Upper lobe of right lung (tissue), 1 donor: ENCODE results near the gene MBNL2. TPM values are rescaled to one million over a fixed set of nuclear protein-coding genes. Genes with fewer than 3 reads are reported as not detected.

Experiments
- ATAC-seq: fragments of 200-7000 bp; cut with Tn5 transposase; one replicate; pipeline ENCODE4 v1.9.1; 2020; ENCODE audit warnings: mild to moderate bottlenecking, moderate library complexity
- DNase-seq: peaks from one replicate; pipeline ENCODE4 v3.0.0-alpha.2; 2020
- H3K27ac ChIP-seq: fragments of 200-600 bp; one replicate; pipeline ENCODE4 v1.8.0; 2022
- H3K27me3 ChIP-seq: fragments of 200-600 bp; one replicate; pipeline ENCODE4 v1.8.0; 2022; ENCODE audit warnings: mild to moderate bottlenecking
- H3K36me3 ChIP-seq: fragments of 200-600 bp; one replicate; pipeline ENCODE4 v1.8.0; 2022
- H3K4me1 ChIP-seq: fragments of 200-600 bp; one replicate; pipeline ENCODE4 v1.8.0; 2022
- H3K4me3 ChIP-seq: fragments of 200-600 bp; one replicate; pipeline ENCODE4 v1.8.0; 2022; ENCODE audit warnings: mild to moderate bottlenecking
- H3K9me3 ChIP-seq: fragments of 200-600 bp; one replicate; pipeline ENCODE4 v1.8.0; 2022
- CTCF ChIP-seq: fragments of 200-600 bp; IDR thresholded peaks from one replicate; pipeline ENCODE4 v1.8.0; 2022; ENCODE audit warnings: antibody characterized with exemption
- intact Hi-C: fragments of 100-400 bp; cut with DNase I; formaldehyde crosslinking; loops from one replicate; pipeline ENCODE4 v1.11.0; 2022
- total RNA-seq: library from RNA; stranded (reverse); fragmentation: NEBNext Ultra II Directional; extraction: Animal tissue kit (Norgen Biotek cat#: 25700); gene quantifications from one replicate; pipeline ENCODE4 v1.2.1, GENCODE V29; 2021
- donor health status: DM: no; HTN: yes; CAD: no; lungs with severe emphysema.

The MBNL2 gene
- total RNA-seq, 1 donor from 2014 or later = 60.6 TPM

- TF ChIP-seq CTCF = no peak
- H3K4me1 ChIP-seq = peaks cover 71% of the 10 kb centered on the region
- intact Hi-C loops = no loop called here
- H3K4me3 ChIP-seq = no peak overlapping the region
- H3K9me3 ChIP-seq = no peaks in the 10 kb centered on the region
- H3K27ac ChIP-seq = peak overlapping the region; percentile 44
- no peak for DNase-seq
- H3K27me3 ChIP-seq = no peaks in the 10 kb centered on the region
- H3K36me3 ChIP-seq = no peaks in the 10 kb centered on the region
- ATAC-seq = no peak
These were observed 47.5 kb downstream of the MBNL2 start for GRCh38 chr13:97269603-97270002.

- TF ChIP-seq CTCF = no peak
- peaks cover 14% of the 10 kb centered on the region for H3K36me3 ChIP-seq
- peaks cover 76% of the 10 kb centered on the region for H3K4me1 ChIP-seq
- intact Hi-C loops = no loop called here
- H3K4me3 ChIP-seq = no peak overlapping the region
- no peak overlapping the region for H3K27ac ChIP-seq
- H3K27me3 ChIP-seq = no peaks in the 10 kb centered on the region
- DNase-seq (no peak), ATAC-seq (no peak)
- H3K9me3 ChIP-seq = no peaks in the 10 kb centered on the region
These were observed 50.4 kb downstream of the MBNL2 start for GRCh38 chr13:97272526-97272925.

GRCh38 chr13:97273341-97273831, 51.3 kb downstream of the MBNL2 start:
- intact Hi-C loops = no loop called here
- no peak for ATAC-seq
- Histone ChIP-seq H3K27ac (no peak overlapping the region), H3K9me3 (no peaks in the 10 kb centered on the region), H3K27me3 (no peaks in the 10 kb centered on the region), H3K36me3 (peaks cover 14% of the 10 kb centered on the region), H3K4me1 (peaks cover 70% of the 10 kb centered on the region), H3K4me3 (no peak overlapping the region)
- TF ChIP-seq CTCF = no peak
- no peak for DNase-seq

GRCh38 chr13:97274829-97275649, 52.9 kb downstream of the MBNL2 start:
- Histone ChIP-seq H3K27ac (peak overlapping the region; percentile 43), H3K4me3 (no peak overlapping the region), H3K27me3 (no peaks in the 10 kb centered on the region), H3K36me3 (peaks cover 14% of the 10 kb centered on the region), H3K4me1 (peaks cover 60% of the 10 kb centered on the region), H3K9me3 (no peaks in the 10 kb centered on the region)
- intact Hi-C loops = no loop called here
- ATAC-seq (no peak), DNase-seq (no peak)
- no peak for TF ChIP-seq CTCF

- ATAC-seq (no peak), DNase-seq (no peak)
- TF ChIP-seq CTCF = no peak
- Histone ChIP-seq H3K9me3 (no peaks in the 10 kb centered on the region), H3K4me3 (no peak overlapping the region), H3K36me3 (peaks cover 14% of the 10 kb centered on the region), H3K27me3 (no peaks in the 10 kb centered on the region), H3K4me1 (peaks cover 67% of the 10 kb centered on the region), H3K27ac (no peak overlapping the region)
- intact Hi-C loops = no loop called here
These were observed 53.8 kb downstream of the MBNL2 start for GRCh38 chr13:97275776-97276501.
